ENCODE measurements around the gene CA5A. TPM values are rescaled to one million over a fixed set of nuclear protein-coding genes. Genes with fewer than 3 reads are reported as not detected.

CA5A gene
- total and polyA plus RNA-seq, 8 donors = 0.09 to 0.77 (median 0.16) TPM

- Histone ChIP-seq H3K4me3 (no peak overlapping the region), H3K9me3 (peaks cover 0 to 9% of the 10 kb centered on the region in 2 donors), H3K36me3 (peaks cover 0 to 7% of the 10 kb centered on the region in 2 donors), H3K27me3 (no peaks in the 10 kb centered on the region), H3K4me1 (peaks cover 11 to 44% of the 10 kb centered on the region in 2 donors), H3K27ac (peak overlapping the region; percentile 52 to 74)
- peak; percentile 88 for ATAC-seq
- DNase-seq = peak in 1 of 4 donors; percentile 83
- TF ChIP-seq CTCF (IDR thresholded peaks at IDR 0.05) = no peak
- intact Hi-C loops (cut with DNase I) = no loop called here
Observed at GRCh38 chr16:87966685-87967185, 30.4 kb upstream of the CA5A start.

GRCh38 chr16:87966064-87966645, 29.8 kb upstream of the CA5A start:
- Histone ChIP-seq H3K27ac (peak overlapping the region; percentile 52 to 74), H3K4me3 (no peak overlapping the region), H3K36me3 (peaks cover 0 to 6% of the 10 kb centered on the region in 2 donors), H3K27me3 (no peaks in the 10 kb centered on the region), H3K9me3 (peaks cover 0 to 3% of the 10 kb centered on the region in 2 donors), H3K4me1 (peaks cover 11 to 44% of the 10 kb centered on the region in 2 donors)
- TF ChIP-seq CTCF (IDR thresholded peaks at IDR 0.05) = no peak
- DNase-seq (peak in 2 of 4 donors; percentile 59 to 79), ATAC-seq (peak; percentile 41)
- intact Hi-C loops (cut with DNase I) = no loop called here

GRCh38 chr16:87965417-87965816, 29.1 kb upstream of the CA5A start:
- no peaks in the 10 kb centered on the region for H3K9me3 ChIP-seq
- no peaks in the 10 kb centered on the region for H3K36me3 ChIP-seq
- H3K27me3 ChIP-seq = no peaks in the 10 kb centered on the region
- peak overlapping the region; percentile 33 to 52 for H3K27ac ChIP-seq
- intact Hi-C loops (cut with DNase I) = no loop called here
- no peak for ATAC-seq
- TF ChIP-seq CTCF (IDR thresholded peaks at IDR 0.05) = no peak
- no peak overlapping the region for H3K4me3 ChIP-seq
- peak in 1 of 4 donors; percentile 36 for DNase-seq
- peaks cover 11 to 45% of the 10 kb centered on the region in 2 donors for H3K4me1 ChIP-seq

GRCh38 chr16:87964049-87964659, 27.8 kb upstream of the CA5A start:
- Histone ChIP-seq H3K4me1 (peaks cover 11 to 58% of the 10 kb centered on the region in 2 donors), H3K4me3 (no peak overlapping the region), H3K27ac (peak overlapping the region; percentile 5 to 62), H3K27me3 (no peaks in the 10 kb centered on the region), H3K9me3 (no peaks in the 10 kb centered on the region), H3K36me3 (no peaks in the 10 kb centered on the region)
- intact Hi-C loops (cut with DNase I) = no loop called here
- TF ChIP-seq CTCF (IDR thresholded peaks at IDR 0.05) = no peak
- no peak for ATAC-seq
- no peak for DNase-seq

GRCh38 chr16:87963400-87963799, 27.1 kb upstream of the CA5A start:
- DNase-seq (no peak), ATAC-seq (peak; percentile 4)
- TF ChIP-seq CTCF (IDR thresholded peaks at IDR 0.05) = no peak
- no peaks in the 10 kb centered on the region for H3K27me3 ChIP-seq
- intact Hi-C loops (cut with DNase I) = no loop called here
- peak overlapping the region; percentile 5 to 62 for H3K27ac ChIP-seq
- no peak overlapping the region for H3K4me3 ChIP-seq
- peaks cover 11 to 59% of the 10 kb centered on the region in 2 donors for H3K4me1 ChIP-seq
- H3K9me3 ChIP-seq = no peaks in the 10 kb centered on the region
- no peaks in the 10 kb centered on the region for H3K36me3 ChIP-seq
